Fibroblast of upper back skin (primary cell): ENCODE measurements around the gene RAB13.
"Not testable (repeated sequence)": the region's sequence is repeated elsewhere in the genome, so short reads cannot be mapped to it uniquely, and the experiment has no call there.

ENCODE experiments used
- DNase-seq: peaks from one replicate; pipeline ENCODE4 v3.0.0-alpha.2; 2013

The RAB13 gene

GRCh38 chr1:153985941-153986761 lies at the start of gene RAB13:
Gene RAB13 (minus strand): TSS chr1:153986339. CDS start chr1:153986236, 103 bp downstream.
- DNase-seq: peak; percentile 85

GRCh38 chr1:154033697-154034096 lies 47.6 kb upstream of the RAB13 start:
- DNase-seq: not testable (repeated sequence)

- no peak for DNase-seq
Observed at GRCh38 chr1:154019940-154020339, 33.8 kb upstream of the RAB13 start.

- no peak for DNase-seq
Observed at GRCh38 chr1:154019269-154019668, 33.1 kb upstream of the RAB13 start.

- DNase-seq: peak; percentile 32
Observed at GRCh38 chr1:154014154-154014907, 28.2 kb upstream of the RAB13 start.

GRCh38 chr1:154012543-154012942 lies 26.4 kb upstream of the RAB13 start:
- not testable (repeated sequence) for DNase-seq

GRCh38 chr1:154012129-154012528 lies 26.0 kb upstream of the RAB13 start:
- no peak for DNase-seq

GRCh38 chr1:154006136-154006535 lies 20.0 kb upstream of the RAB13 start:
- peak; percentile 17 for DNase-seq

GRCh38 chr1:154000420-154000819 lies 14.3 kb upstream of the RAB13 start:
- no peak for DNase-seq

- not testable (repeated sequence) for DNase-seq
Observed at GRCh38 chr1:153996882-153997281, 10.7 kb upstream of the RAB13 start.

- no peak for DNase-seq
Observed at GRCh38 chr1:153995640-153996039, 9.5 kb upstream of the RAB13 start.

GRCh38 chr1:153995202-153995601 lies 9.1 kb upstream of the RAB13 start:
- DNase-seq: no peak

- DNase-seq: no peak
Observed at GRCh38 chr1:153991806-153992205, 5.7 kb upstream of the RAB13 start.

- no peak for DNase-seq
Observed at GRCh38 chr1:153991151-153991630, 5.1 kb upstream of the RAB13 start.

GRCh38 chr1:153990468-153991150 lies 4.5 kb upstream of the RAB13 start, which contains the start of gene RPS27:
Gene RPS27 (plus strand): TSS chr1:153990762. CDS start chr1:153990797, 35 bp downstream.
- DNase-seq: peak; percentile 99

- no peak for DNase-seq
Observed at GRCh38 chr1:153987621-153988020, 1.5 kb upstream of the RAB13 start.

GRCh38 chr1:153985341-153985912 lies 712 bp downstream of the RAB13 start:
- DNase-seq: peak; percentile 84

GRCh38 chr1:153984123-153984894 lies 1.8 kb downstream of the RAB13 start:
- no peak for DNase-seq

- DNase-seq: not testable (repeated sequence)
Observed at GRCh38 chr1:153981735-153982134, 4.4 kb downstream of the RAB13 start.

- not testable (repeated sequence) for DNase-seq
Observed at GRCh38 chr1:153979091-153979490, 7.0 kb downstream of the RAB13 start.

GRCh38 chr1:153978274-153978909 lies 7.7 kb downstream of the RAB13 start:
- DNase-seq: no peak
